ENCODE results near the gene SPDYE3. TPM values are rescaled to one million over a fixed set of nuclear protein-coding genes. Genes with fewer than 3 reads are reported as not detected.
"Not testable (repeated sequence)": the region's sequence is repeated elsewhere in the genome, so short reads cannot be mapped to it uniquely, and the experiment has no call there.

The SPDYE3 gene
- total RNA-seq, 1 donor from 2014 or later = not detected

- Mint-ChIP-seq H3K4me3 (ENCODE audit: unreplicated experiment) (no peak overlapping the region), H3K27me3 (ENCODE audit: unreplicated experiment) (no peaks in the 10 kb centered on the region), H3K27ac (ENCODE audit: unreplicated experiment) (no peak overlapping the region), H3K9me3 (ENCODE audit: unreplicated experiment) (no peaks in the 10 kb centered on the region), H3K36me3 (ENCODE audit: unreplicated experiment) (peaks cover 6% of the 10 kb centered on the region), H3K4me1 (ENCODE audit: unreplicated experiment) (peaks cover 36% of the 10 kb centered on the region)
- TF ChIP-seq, protein P1, sequence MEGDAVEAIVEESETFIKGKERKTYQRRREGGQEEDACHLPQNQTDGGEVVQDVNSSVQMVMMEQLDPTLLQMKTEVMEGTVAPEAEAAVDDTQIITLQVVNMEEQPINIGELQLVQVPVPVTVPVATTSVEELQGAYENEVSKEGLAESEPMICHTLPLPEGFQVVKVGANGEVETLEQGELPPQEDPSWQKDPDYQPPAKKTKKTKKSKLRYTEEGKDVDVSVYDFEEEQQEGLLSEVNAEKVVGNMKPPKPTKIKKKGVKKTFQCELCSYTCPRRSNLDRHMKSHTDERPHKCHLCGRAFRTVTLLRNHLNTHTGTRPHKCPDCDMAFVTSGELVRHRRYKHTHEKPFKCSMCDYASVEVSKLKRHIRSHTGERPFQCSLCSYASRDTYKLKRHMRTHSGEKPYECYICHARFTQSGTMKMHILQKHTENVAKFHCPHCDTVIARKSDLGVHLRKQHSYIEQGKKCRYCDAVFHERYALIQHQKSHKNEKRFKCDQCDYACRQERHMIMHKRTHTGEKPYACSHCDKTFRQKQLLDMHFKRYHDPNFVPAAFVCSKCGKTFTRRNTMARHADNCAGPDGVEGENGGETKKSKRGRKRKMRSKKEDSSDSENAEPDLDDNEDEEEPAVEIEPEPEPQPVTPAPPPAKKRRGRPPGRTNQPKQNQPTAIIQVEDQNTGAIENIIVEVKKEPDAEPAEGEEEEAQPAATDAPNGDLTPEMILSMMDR (IDR thresholded peaks at IDR 0.05) = no peak
- DNase-seq (ENCODE audit: extremely low spot score, unreplicated experiment) = no peak
These were observed 39.9 kb upstream of the SPDYE3 start for GRCh38 chr7:100267648-100268047.

DNA sequence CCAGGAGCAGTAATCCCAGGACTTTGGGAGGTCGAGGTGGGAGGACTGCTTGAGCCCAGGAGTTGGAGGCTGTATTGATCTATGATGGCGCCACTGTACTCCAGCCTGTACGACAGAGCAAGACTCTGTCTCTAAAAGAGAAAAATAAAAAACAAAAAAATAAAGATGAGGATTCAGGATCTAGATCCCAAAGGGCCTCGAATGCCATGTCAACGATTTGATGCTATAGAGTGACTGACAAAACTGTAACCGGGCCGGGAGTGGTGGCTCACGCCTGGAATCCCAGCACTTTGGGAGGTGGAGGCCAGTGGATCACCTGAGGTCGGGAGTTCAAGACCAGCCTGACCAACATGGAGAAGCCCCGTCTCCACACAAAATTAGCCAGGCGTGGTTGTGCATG is 38.6 kb upstream of the SPDYE3 start:
- H3K36me3 Mint-ChIP-seq (ENCODE audit: unreplicated experiment); H3K27me3 Mint-ChIP-seq (ENCODE audit: unreplicated experiment); H3K27ac Mint-ChIP-seq (ENCODE audit: unreplicated experiment); DNase-seq (ENCODE audit: extremely low spot score, unreplicated experiment); H3K4me3 Mint-ChIP-seq (ENCODE audit: unreplicated experiment); H3K9me3 Mint-ChIP-seq (ENCODE audit: unreplicated experiment): not testable (repeated sequence)
- peaks cover 36% of the 10 kb centered on the region for H3K4me1 Mint-ChIP-seq (ENCODE audit: unreplicated experiment)

- not testable (repeated sequence) for H3K36me3 Mint-ChIP-seq (ENCODE audit: unreplicated experiment); H3K9me3 Mint-ChIP-seq (ENCODE audit: unreplicated experiment); DNase-seq (ENCODE audit: extremely low spot score, unreplicated experiment); H3K27ac Mint-ChIP-seq (ENCODE audit: unreplicated experiment); H3K27me3 Mint-ChIP-seq (ENCODE audit: unreplicated experiment)
- H3K4me3 Mint-ChIP-seq (ENCODE audit: unreplicated experiment) = peak overlapping the region; percentile 32
- H3K4me1 Mint-ChIP-seq (ENCODE audit: unreplicated experiment) = peaks cover 36% of the 10 kb centered on the region
These were observed 38.0 kb upstream of the SPDYE3 start for GRCh38 chr7:100269306-100270045.

DNA sequence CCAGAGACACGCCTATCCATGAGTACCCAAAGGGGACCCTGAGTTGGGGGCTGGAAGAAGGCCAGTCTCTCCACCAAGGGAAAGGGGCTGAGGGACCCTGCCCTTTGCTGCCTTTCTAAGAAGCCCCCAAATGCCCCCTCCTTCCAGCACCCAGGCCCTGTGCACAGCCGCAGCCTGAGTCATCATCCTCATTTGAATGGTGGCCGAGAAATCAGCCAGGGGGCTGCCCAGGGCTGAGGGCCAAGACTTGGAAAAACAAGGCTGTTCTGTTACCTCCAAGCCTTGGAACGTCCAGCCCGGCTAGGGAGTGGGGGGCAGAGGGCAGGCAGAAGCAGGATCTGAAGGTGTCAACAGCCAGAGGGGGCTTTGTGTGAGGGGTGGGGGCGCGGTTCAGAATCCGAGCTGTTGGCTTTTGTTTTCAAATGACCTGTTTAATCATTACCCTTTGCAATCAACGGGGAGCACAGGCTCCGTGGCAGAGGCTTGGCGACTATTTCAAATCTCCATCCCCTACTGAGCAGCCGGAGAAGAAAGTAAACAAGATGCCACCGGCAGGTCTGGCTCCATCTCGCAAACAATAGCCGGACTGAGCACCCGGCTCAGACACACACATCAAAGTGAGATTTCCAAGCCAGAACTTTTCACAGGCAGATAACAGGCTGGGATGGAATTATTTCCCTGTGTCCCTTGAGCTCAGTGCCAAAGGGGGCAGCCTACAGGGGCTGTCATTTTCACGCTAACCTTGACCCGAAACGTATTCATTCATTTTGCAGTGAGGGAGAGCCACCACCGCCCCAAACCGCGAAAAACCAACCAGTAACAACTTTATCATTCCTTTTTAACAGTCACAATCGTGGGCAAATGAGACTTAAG is 37.2 kb upstream of the SPDYE3 start:
- Mint-ChIP-seq H3K27ac (ENCODE audit: unreplicated experiment) (peak overlapping the region; percentile 67), H3K4me1 (ENCODE audit: unreplicated experiment) (peaks cover 32% of the 10 kb centered on the region), H3K4me3 (ENCODE audit: unreplicated experiment) (peak overlapping the region; percentile 78)
- H3K27me3 Mint-ChIP-seq (ENCODE audit: unreplicated experiment); DNase-seq (ENCODE audit: extremely low spot score, unreplicated experiment); H3K36me3 Mint-ChIP-seq (ENCODE audit: unreplicated experiment); H3K9me3 Mint-ChIP-seq (ENCODE audit: unreplicated experiment): not testable (repeated sequence)

DNA sequence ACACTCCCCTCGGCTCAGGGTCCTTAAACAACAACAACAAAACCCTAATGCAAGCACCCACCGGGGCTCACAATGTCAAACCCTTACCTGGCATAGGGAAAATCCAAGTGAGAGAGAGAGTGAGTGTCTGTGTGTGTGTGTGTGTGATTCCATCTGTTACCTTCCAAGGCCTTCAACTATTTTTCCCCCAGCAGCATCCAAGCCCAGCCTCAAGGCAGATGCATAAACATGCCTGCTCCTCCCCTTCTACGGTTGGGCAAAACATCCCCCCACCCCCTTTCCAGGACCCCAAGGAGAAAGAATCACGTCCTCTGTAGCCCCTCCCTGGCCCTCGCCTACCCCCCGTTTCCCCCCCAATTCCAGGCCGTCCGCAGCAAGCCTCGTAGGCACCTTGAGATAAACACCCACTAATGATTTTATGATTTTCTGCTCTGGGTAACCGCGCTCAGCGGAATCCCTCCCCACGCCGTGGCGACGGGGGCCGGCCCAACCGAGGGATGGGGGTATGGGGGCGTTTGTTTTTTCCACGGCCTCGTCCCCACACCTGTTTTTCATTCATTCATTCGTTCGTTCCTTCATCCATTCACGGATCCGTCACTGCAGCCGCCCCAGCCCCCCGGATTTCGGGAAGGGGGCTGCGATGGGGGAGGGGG is 36.4 kb upstream of the SPDYE3 start:
- Mint-ChIP-seq H3K4me3 (ENCODE audit: unreplicated experiment) (peak overlapping the region; percentile 78), H3K4me1 (ENCODE audit: unreplicated experiment) (peaks cover 28% of the 10 kb centered on the region), H3K27ac (ENCODE audit: unreplicated experiment) (peak overlapping the region; percentile 67)
- not testable (repeated sequence) for H3K36me3 Mint-ChIP-seq (ENCODE audit: unreplicated experiment); H3K9me3 Mint-ChIP-seq (ENCODE audit: unreplicated experiment); H3K27me3 Mint-ChIP-seq (ENCODE audit: unreplicated experiment); DNase-seq (ENCODE audit: extremely low spot score, unreplicated experiment)

GRCh38 chr7:100271716-100272537 is 35.6 kb upstream of the SPDYE3 start:
- Mint-ChIP-seq H3K4me3 (ENCODE audit: unreplicated experiment) (peak overlapping the region; percentile 78), H3K27ac (ENCODE audit: unreplicated experiment) (no peak overlapping the region), H3K9me3 (ENCODE audit: unreplicated experiment) (no peaks in the 10 kb centered on the region), H3K27me3 (ENCODE audit: unreplicated experiment) (no peaks in the 10 kb centered on the region), H3K36me3 (ENCODE audit: unreplicated experiment) (peaks cover 4% of the 10 kb centered on the region), H3K4me1 (ENCODE audit: unreplicated experiment) (peaks cover 23% of the 10 kb centered on the region)
- TF ChIP-seq, protein P1 (IDR thresholded peaks at IDR 0.05) = peak; percentile 36
- DNase-seq (ENCODE audit: extremely low spot score, unreplicated experiment) = peak; percentile 99

DNA sequence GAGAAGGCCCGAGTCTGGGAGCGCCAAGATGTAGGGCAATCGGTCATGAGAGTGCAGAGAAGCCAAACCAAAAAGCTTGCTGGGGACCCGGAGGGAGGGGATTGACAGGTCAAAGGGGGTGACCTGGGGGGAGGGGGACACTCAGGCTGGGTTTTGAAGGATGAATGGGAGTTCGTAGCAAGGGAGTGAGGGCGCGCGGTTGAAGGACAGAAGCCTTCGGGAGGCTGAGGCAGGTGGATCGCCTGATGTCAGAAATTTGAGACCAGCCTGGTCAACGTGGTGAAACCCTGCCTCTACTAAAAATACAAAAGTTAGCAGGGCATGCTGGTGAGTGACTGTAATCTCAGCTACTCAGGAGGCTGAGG is 35.0 kb upstream of the SPDYE3 start:
- H3K27ac Mint-ChIP-seq (ENCODE audit: unreplicated experiment); H3K27me3 Mint-ChIP-seq (ENCODE audit: unreplicated experiment); H3K36me3 Mint-ChIP-seq (ENCODE audit: unreplicated experiment); H3K9me3 Mint-ChIP-seq (ENCODE audit: unreplicated experiment); DNase-seq (ENCODE audit: extremely low spot score, unreplicated experiment): not testable (repeated sequence)
- peaks cover 23% of the 10 kb centered on the region for H3K4me1 Mint-ChIP-seq (ENCODE audit: unreplicated experiment)
- peak overlapping the region; percentile 72 for H3K4me3 Mint-ChIP-seq (ENCODE audit: unreplicated experiment)
